Stimulated activated CD4-positive, alpha-beta T cell treated with anti-CD3 and anti-CD28 coated beads, TNF-alpha, amount 100 ng/mL, for 4 hours (primary cell): ENCODE results near the gene WWTR1.

Experiments used
- DNase-seq, 3 experiments: peaks; one replicate each; pipeline ENCODE4 v3.0.0-alpha.2; 2020; ENCODE audit warnings: low read depth in 3 of 3

The WWTR1 gene

GRCh38 chr3:149473357-149474249, 184.2 kb downstream of the WWTR1 start:
- DNase-seq: no peak

- DNase-seq: no peak
Measured at GRCh38 chr3:149472030-149472797, 185.6 kb downstream of the WWTR1 start.

- DNase-seq: no peak
Measured at GRCh38 chr3:149470381-149470780, 187.4 kb downstream of the WWTR1 start.

- no peak for DNase-seq
Measured at GRCh38 chr3:149468504-149469212, 189.2 kb downstream of the WWTR1 start.
